Measurements from ENCODE around the gene CMSS1.
A peak's percentile ranks its signal among the peaks of the same experiment; 100 is the strongest.

CMSS1 gene

GRCh38 chr3:99869621-99870020, 52.0 kb downstream of the CMSS1 start:
- no peak overlapping the region for H4K8ac ChIP-seq (ENCODE audit: low read depth, low read length)
- no peaks in the 10 kb centered on the region for H3K27me3 ChIP-seq (ENCODE audit: insufficient read depth, low read length)
- no peak overlapping the region for H3K4ac ChIP-seq (ENCODE audit: low read depth, low read length)
- peaks cover 3 to 12% of the 10 kb centered on the region in 2 experiments for H3K4me1 ChIP-seq (ENCODE audit: control insufficient read depth in 1 of 2, insufficient read depth in 2 of 2, low read length in 2 of 2)
- no peak overlapping the region for H4K12ac ChIP-seq (ENCODE audit: low read depth, low read length)
- H3K9me3 ChIP-seq (ENCODE audit: insufficient read depth, low read depth, low read length): no peaks in the 10 kb centered on the region
- H3K27ac ChIP-seq (ENCODE audit: low read depth, low read length): no peak overlapping the region
- DNase-seq: no peak
- WGBS (ENCODE audit: extremely low coverage, insufficient coverage, insufficient read length): no CpG with 5 or more reads among the region's 1 CpG
- no peak overlapping the region for H3K23ac ChIP-seq (ENCODE audit: low read length)
- no peak overlapping the region for H3K9ac ChIP-seq (ENCODE audit: low read length)
- H3K18ac ChIP-seq (ENCODE audit: low read length): no peak overlapping the region
- H3K79me1 ChIP-seq (ENCODE audit: low read length): peaks cover 2% of the 10 kb centered on the region
- no peak overlapping the region for H2AFZ ChIP-seq (ENCODE audit: insufficient read depth, low read length, poor library complexity)
- no peaks in the 10 kb centered on the region for H3K79me2 ChIP-seq (ENCODE audit: control insufficient read depth, insufficient read depth, low read length, poor library complexity)
- peaks cover 0 to 2% of the 10 kb centered on the region in 2 experiments for H3K36me3 ChIP-seq (ENCODE audit: control insufficient read depth in 1 of 2, insufficient read depth in 2 of 2, low read length in 2 of 2)
- H2BK12ac ChIP-seq (ENCODE audit: low read length): no peak overlapping the region
- no peak overlapping the region for H3K4me2 ChIP-seq (ENCODE audit: low read length)
- H3K14ac ChIP-seq (ENCODE audit: low read length): no peak overlapping the region
- no peak overlapping the region for H2BK120ac ChIP-seq (ENCODE audit: insufficient read depth, low read length, poor library complexity)
- no peak overlapping the region for H4K91ac ChIP-seq (ENCODE audit: low read depth, low read length)
- no peak overlapping the region for H2BK5ac ChIP-seq (ENCODE audit: low read depth, low read length, poor library complexity)
- no peak overlapping the region for H3K4me3 ChIP-seq (ENCODE audit: low read depth, low read length)
- H2AK5ac ChIP-seq (ENCODE audit: low read length): no peak overlapping the region

GRCh38 chr3:99870712-99871111, 53.0 kb downstream of the CMSS1 start:
- no peak overlapping the region for H2BK120ac ChIP-seq (ENCODE audit: insufficient read depth, low read length, poor library complexity)
- no peak overlapping the region for H3K9ac ChIP-seq (ENCODE audit: low read length)
- no peak overlapping the region for H3K27ac ChIP-seq (ENCODE audit: low read depth, low read length)
- H3K4me1 ChIP-seq (ENCODE audit: control insufficient read depth in 1 of 2, insufficient read depth in 2 of 2, low read length in 2 of 2): peaks cover 3 to 12% of the 10 kb centered on the region in 2 experiments
- no peak overlapping the region for H3K4me3 ChIP-seq (ENCODE audit: low read depth, low read length)
- H4K12ac ChIP-seq (ENCODE audit: low read depth, low read length): no peak overlapping the region
- peaks cover 2% of the 10 kb centered on the region for H3K79me1 ChIP-seq (ENCODE audit: low read length)
- H3K36me3 ChIP-seq (ENCODE audit: control insufficient read depth in 1 of 2, insufficient read depth in 2 of 2, low read length in 2 of 2): peaks cover 0 to 2% of the 10 kb centered on the region in 2 experiments
- H2BK5ac ChIP-seq (ENCODE audit: low read depth, low read length, poor library complexity): no peak overlapping the region
- no peak overlapping the region for H4K91ac ChIP-seq (ENCODE audit: low read depth, low read length)
- no peak overlapping the region for H4K8ac ChIP-seq (ENCODE audit: low read depth, low read length)
- no CpG with 5 or more reads among the region's 2 CpGs for WGBS (ENCODE audit: extremely low coverage, insufficient coverage, insufficient read length)
- no peak overlapping the region for H3K14ac ChIP-seq (ENCODE audit: low read length)
- no peak overlapping the region for H2BK12ac ChIP-seq (ENCODE audit: low read length)
- no peaks in the 10 kb centered on the region for H3K9me3 ChIP-seq (ENCODE audit: insufficient read depth, low read depth, low read length)
- DNase-seq: no peak
- H2AK5ac ChIP-seq (ENCODE audit: low read length): no peak overlapping the region
- no peak overlapping the region for H2AFZ ChIP-seq (ENCODE audit: insufficient read depth, low read length, poor library complexity)
- H3K18ac ChIP-seq (ENCODE audit: low read length): no peak overlapping the region
- H3K79me2 ChIP-seq (ENCODE audit: control insufficient read depth, insufficient read depth, low read length, poor library complexity): no peaks in the 10 kb centered on the region
- H3K4ac ChIP-seq (ENCODE audit: low read depth, low read length): no peak overlapping the region
- H3K23ac ChIP-seq (ENCODE audit: low read length): no peak overlapping the region
- no peak overlapping the region for H3K4me2 ChIP-seq (ENCODE audit: low read length)
- H3K27me3 ChIP-seq (ENCODE audit: insufficient read depth, low read length): no peaks in the 10 kb centered on the region

GRCh38 chr3:99871231-99872045, 53.8 kb downstream of the CMSS1 start:
- Histone ChIP-seq H3K4ac (ENCODE audit: low read depth, low read length) (no peak overlapping the region), H3K18ac (ENCODE audit: low read length) (no peak overlapping the region), H3K4me3 (ENCODE audit: low read depth, low read length) (no peak overlapping the region), H2AK5ac (ENCODE audit: low read length) (no peak overlapping the region), H3K23ac (ENCODE audit: low read length) (no peak overlapping the region), H3K27me3 (ENCODE audit: insufficient read depth, low read length) (no peaks in the 10 kb centered on the region), H3K79me2 (ENCODE audit: control insufficient read depth, insufficient read depth, low read length, poor library complexity) (peaks cover 1% of the 10 kb centered on the region), H3K27ac (ENCODE audit: low read depth, low read length) (no peak overlapping the region), H3K14ac (ENCODE audit: low read length) (no peak overlapping the region), H3K36me3 (ENCODE audit: control insufficient read depth in 1 of 2, insufficient read depth in 2 of 2, low read length in 2 of 2) (peaks cover 0 to 2% of the 10 kb centered on the region in 2 experiments), H2BK5ac (ENCODE audit: low read depth, low read length, poor library complexity) (no peak overlapping the region), H2BK12ac (ENCODE audit: low read length) (no peak overlapping the region), H4K12ac (ENCODE audit: low read depth, low read length) (no peak overlapping the region), H2AFZ (ENCODE audit: insufficient read depth, low read length, poor library complexity) (peak overlapping the region; percentile 45), H4K91ac (ENCODE audit: low read depth, low read length) (no peak overlapping the region), H2BK120ac (ENCODE audit: insufficient read depth, low read length, poor library complexity) (no peak overlapping the region), H3K4me2 (ENCODE audit: low read length) (peak overlapping the region; percentile 8), H3K9me3 (ENCODE audit: insufficient read depth, low read depth, low read length) (no peaks in the 10 kb centered on the region), H3K9ac (ENCODE audit: low read length) (no peak overlapping the region), H4K8ac (ENCODE audit: low read depth, low read length) (no peak overlapping the region), H3K4me1 (ENCODE audit: control insufficient read depth in 1 of 2, insufficient read depth in 2 of 2, low read length in 2 of 2) (peaks cover 3 to 12% of the 10 kb centered on the region in 2 experiments), H3K79me1 (ENCODE audit: low read length) (peaks cover 6% of the 10 kb centered on the region)
- no CpG with 5 or more reads among the region's 4 CpGs for WGBS (ENCODE audit: extremely low coverage, insufficient coverage, insufficient read length)
- DNase-seq: no peak

- no peak overlapping the region for H3K9ac ChIP-seq (ENCODE audit: low read length)
- no peak overlapping the region for H3K18ac ChIP-seq (ENCODE audit: low read length)
- no peaks in the 10 kb centered on the region for H3K9me3 ChIP-seq (ENCODE audit: insufficient read depth, low read depth, low read length)
- H4K91ac ChIP-seq (ENCODE audit: low read depth, low read length): no peak overlapping the region
- no peak overlapping the region for H3K14ac ChIP-seq (ENCODE audit: low read length)
- H2BK5ac ChIP-seq (ENCODE audit: low read depth, low read length, poor library complexity): no peak overlapping the region
- no peak for DNase-seq
- H3K4me2 ChIP-seq (ENCODE audit: low read length): peak overlapping the region; percentile 41
- no peaks in the 10 kb centered on the region for H3K27me3 ChIP-seq (ENCODE audit: insufficient read depth, low read length)
- H3K4me1 ChIP-seq (ENCODE audit: control insufficient read depth in 1 of 2, insufficient read depth in 2 of 2, low read length in 2 of 2): peaks cover 3 to 12% of the 10 kb centered on the region in 2 experiments
- no peak overlapping the region for H4K12ac ChIP-seq (ENCODE audit: low read depth, low read length)
- H2AK5ac ChIP-seq (ENCODE audit: low read length): no peak overlapping the region
- no peak overlapping the region for H2AFZ ChIP-seq (ENCODE audit: insufficient read depth, low read length, poor library complexity)
- H3K36me3 ChIP-seq (ENCODE audit: control insufficient read depth in 1 of 2, insufficient read depth in 2 of 2, low read length in 2 of 2): peaks cover 0 to 2% of the 10 kb centered on the region in 2 experiments
- H3K4me3 ChIP-seq (ENCODE audit: low read depth, low read length): no peak overlapping the region
- H3K79me2 ChIP-seq (ENCODE audit: control insufficient read depth, insufficient read depth, low read length, poor library complexity): peaks cover 1% of the 10 kb centered on the region
- H2BK120ac ChIP-seq (ENCODE audit: insufficient read depth, low read length, poor library complexity): no peak overlapping the region
- H3K4ac ChIP-seq (ENCODE audit: low read depth, low read length): no peak overlapping the region
- H2BK12ac ChIP-seq (ENCODE audit: low read length): no peak overlapping the region
- no peak overlapping the region for H3K27ac ChIP-seq (ENCODE audit: low read depth, low read length)
- H3K79me1 ChIP-seq (ENCODE audit: low read length): peaks cover 6% of the 10 kb centered on the region
- H3K23ac ChIP-seq (ENCODE audit: low read length): no peak overlapping the region
- H4K8ac ChIP-seq (ENCODE audit: low read depth, low read length): no peak overlapping the region
These were observed 55.2 kb downstream of the CMSS1 start for GRCh38 chr3:99872923-99873254.
